Endothelial cell of umbilical vein (primary cell): ENCODE measurements around the gene GALNT17.

Experiments used
- EZH2 ChIP-seq: IDR thresholded peaks from 2 replicates; pipeline ENCODE4 v1.6.1; 2012; ENCODE audit warnings: borderline replicate concordance, low read depth, mild to moderate bottlenecking, moderate library complexity, low read length, inconsistent platforms; ENCODE audit not compliant: severe bottlenecking
- POLR2A ChIP-seq: IDR thresholded peaks from 2 replicates; pipeline ENCODE4 v1.6.1; 2012; ENCODE audit warnings: low read depth, mild to moderate bottlenecking, control low read depth, low read length
- TF ChIP-seq, protein P1 (sequence below), 2 donors: IDR thresholded peaks; 1 replicate in 1 of 2; 2 replicates in 1 of 2; pipeline ENCODE4 v1.5.1; 2011; ENCODE audit warnings: low read length in 2 of 2, mild to moderate bottlenecking in 2 of 2, moderate library complexity in 2 of 2, control low read depth in 1 of 2, inconsistent platforms in 1 of 2, low read depth in 1 of 2; ENCODE audit not compliant: insufficient read depth in 1 of 2; ENCODE audit errors: extremely low read depth in 1 of 2

DNA sequence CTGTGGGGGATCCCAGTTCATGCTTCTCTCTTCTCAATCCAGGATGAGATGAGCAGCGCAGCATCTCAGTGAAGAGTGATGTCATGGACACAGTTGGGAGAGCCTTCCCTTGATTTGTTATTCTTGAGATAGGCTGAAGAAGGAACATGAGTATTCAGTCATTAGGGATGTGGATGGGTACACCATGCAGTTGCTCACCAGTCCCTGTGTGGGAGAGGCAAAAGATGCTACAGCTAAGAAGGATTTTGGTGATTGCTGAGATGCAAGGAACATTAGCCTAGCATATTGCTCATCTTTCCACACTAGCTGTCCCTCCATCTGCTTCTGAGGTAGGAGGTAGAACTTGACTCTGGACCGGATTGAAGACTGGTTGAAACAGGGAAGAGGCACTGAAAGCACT is 179.6 kb downstream of the GALNT17 start:
- TF ChIP-seq EZH2 (no peak), POLR2A (no peak)
- TF ChIP-seq, protein P1, sequence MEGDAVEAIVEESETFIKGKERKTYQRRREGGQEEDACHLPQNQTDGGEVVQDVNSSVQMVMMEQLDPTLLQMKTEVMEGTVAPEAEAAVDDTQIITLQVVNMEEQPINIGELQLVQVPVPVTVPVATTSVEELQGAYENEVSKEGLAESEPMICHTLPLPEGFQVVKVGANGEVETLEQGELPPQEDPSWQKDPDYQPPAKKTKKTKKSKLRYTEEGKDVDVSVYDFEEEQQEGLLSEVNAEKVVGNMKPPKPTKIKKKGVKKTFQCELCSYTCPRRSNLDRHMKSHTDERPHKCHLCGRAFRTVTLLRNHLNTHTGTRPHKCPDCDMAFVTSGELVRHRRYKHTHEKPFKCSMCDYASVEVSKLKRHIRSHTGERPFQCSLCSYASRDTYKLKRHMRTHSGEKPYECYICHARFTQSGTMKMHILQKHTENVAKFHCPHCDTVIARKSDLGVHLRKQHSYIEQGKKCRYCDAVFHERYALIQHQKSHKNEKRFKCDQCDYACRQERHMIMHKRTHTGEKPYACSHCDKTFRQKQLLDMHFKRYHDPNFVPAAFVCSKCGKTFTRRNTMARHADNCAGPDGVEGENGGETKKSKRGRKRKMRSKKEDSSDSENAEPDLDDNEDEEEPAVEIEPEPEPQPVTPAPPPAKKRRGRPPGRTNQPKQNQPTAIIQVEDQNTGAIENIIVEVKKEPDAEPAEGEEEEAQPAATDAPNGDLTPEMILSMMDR (IDR thresholded peaks at IDR 0.05; ENCODE audit: extremely low read depth in 1 of 2, insufficient read depth in 1 of 2, low read depth in 1 of 2, low read length in 2 of 2): no peak
